ENCODE results near the gene SSBP2.
A peak's percentile ranks its signal among the peaks of the same experiment; 100 is the strongest.

SSBP2 gene

DNA sequence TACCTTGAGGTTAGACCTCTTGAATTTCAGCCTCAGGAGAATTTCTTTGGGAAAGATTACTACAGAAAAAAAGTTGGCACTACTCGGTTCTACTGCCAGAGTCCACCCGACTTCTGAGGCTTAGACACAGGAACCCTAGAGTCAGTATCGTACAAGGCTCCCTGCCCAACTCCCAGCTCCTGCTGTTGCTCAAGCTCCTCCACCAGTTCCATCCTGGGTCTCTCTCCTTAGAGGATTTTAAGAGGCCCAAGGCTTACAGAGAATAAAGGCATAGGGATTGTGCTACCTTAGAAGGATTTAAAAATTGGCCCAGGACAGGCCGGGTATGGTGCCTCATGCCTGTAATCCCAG lies 29.0 kb upstream of the SSBP2 start:
- TF ChIP-seq, protein P1, sequence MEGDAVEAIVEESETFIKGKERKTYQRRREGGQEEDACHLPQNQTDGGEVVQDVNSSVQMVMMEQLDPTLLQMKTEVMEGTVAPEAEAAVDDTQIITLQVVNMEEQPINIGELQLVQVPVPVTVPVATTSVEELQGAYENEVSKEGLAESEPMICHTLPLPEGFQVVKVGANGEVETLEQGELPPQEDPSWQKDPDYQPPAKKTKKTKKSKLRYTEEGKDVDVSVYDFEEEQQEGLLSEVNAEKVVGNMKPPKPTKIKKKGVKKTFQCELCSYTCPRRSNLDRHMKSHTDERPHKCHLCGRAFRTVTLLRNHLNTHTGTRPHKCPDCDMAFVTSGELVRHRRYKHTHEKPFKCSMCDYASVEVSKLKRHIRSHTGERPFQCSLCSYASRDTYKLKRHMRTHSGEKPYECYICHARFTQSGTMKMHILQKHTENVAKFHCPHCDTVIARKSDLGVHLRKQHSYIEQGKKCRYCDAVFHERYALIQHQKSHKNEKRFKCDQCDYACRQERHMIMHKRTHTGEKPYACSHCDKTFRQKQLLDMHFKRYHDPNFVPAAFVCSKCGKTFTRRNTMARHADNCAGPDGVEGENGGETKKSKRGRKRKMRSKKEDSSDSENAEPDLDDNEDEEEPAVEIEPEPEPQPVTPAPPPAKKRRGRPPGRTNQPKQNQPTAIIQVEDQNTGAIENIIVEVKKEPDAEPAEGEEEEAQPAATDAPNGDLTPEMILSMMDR (IDR thresholded peaks at IDR 0.05) = no peak
- Mint-ChIP-seq H3K4me3 (no peak overlapping the region), H3K27ac (no peak overlapping the region), H3K9me3 (peaks cover under 1% of the 10 kb centered on the region), H3K27me3 (ENCODE audit: low read depth, poor library complexity) (peaks cover under 1% of the 10 kb centered on the region), H3K36me3 (ENCODE audit: low read depth) (peaks cover under 1% of the 10 kb centered on the region), H3K4me1 (peaks cover 32% of the 10 kb centered on the region)
- no peak for DNase-seq

DNA sequence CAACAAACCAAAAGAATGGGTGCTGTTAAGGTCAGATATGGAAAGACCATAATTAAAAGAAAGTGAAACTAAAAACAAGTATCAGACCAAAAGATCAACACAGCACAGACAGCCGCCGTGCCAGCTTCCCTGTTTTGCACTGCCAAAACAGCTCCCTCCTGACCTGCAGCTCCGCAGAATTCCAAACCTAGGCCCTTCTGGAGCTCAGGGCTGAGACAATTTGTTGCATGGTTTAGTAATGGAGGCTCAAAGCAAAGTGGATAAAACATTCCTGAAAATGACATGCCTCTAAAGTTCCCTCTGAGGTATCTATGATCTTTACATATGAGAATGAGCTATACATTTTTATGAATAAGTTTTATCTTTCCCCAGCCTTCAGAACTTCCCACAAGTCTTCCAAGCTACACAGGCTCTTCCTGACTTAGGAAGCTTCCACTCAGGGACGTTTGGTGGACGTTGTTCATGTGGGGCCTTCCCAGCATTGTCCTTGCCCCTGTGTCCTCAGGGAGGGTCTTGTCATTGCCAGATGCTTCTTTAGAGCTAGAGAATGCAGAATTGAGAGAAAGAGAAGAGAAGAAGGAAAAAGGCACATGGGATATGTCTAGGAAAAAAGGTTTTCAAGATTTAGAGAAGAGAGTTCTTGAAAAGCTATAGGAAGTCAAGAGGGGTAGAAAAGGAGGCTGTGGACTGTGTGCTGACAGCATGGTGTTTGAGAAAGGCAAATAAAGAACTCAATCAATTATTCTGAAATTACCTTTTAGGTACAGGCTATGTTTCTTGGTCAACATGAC lies 28.4 kb upstream of the SSBP2 start:
- Mint-ChIP-seq H3K9me3 (no peaks in the 10 kb centered on the region), H3K27ac (peak overlapping the region; percentile 73), H3K36me3 (ENCODE audit: low read depth) (no peaks in the 10 kb centered on the region), H3K4me1 (peaks cover 33% of the 10 kb centered on the region), H3K27me3 (ENCODE audit: low read depth, poor library complexity) (no peaks in the 10 kb centered on the region), H3K4me3 (no peak overlapping the region)
- TF ChIP-seq, protein P1 (IDR thresholded peaks at IDR 0.05) = no peak
- no peak for DNase-seq

DNA sequence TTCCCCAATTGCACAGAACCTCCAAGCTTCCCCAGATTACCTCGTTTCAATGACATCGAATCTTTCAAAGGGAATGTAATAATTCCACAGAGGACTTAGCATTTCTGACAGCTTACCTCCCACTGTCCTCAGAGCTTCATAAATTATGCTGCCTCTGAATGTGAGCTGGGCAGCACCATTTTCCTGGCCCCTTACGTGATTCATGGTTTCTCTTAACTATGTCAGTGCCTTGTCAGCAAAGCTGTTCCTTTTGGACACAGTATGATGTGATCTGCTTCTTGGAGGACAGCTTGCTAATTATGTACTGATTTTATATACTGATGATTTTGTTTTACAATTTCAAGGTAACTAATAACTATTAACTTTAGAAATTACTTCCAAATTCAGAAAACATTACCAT lies 27.7 kb upstream of the SSBP2 start:
- TF ChIP-seq, protein P1 (IDR thresholded peaks at IDR 0.05) = no peak
- Mint-ChIP-seq H3K36me3 (ENCODE audit: low read depth) (no peaks in the 10 kb centered on the region), H3K27ac (peak overlapping the region; percentile 7)

DNA sequence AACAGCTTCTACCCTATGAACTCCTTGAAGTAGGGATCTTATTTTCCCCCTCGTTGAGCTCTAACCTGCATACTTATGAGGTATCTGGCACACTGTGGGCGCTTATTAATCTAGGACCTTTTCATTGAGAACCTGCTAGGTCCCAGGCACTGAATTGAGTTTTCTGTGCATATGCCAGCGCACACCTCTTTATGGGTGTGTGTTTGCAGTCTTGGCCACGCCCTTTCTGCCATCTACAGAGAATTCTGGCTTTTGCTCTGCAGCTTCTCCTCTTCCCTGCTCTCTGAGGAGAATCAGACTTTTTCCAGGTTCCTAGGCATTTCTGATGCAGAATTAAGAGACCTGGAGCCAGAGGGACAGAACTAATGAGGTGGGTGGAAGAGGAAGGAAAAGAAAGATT lies 25.4 kb upstream of the SSBP2 start:
- Mint-ChIP-seq H3K27ac (no peak overlapping the region), H3K36me3 (ENCODE audit: low read depth) (no peaks in the 10 kb centered on the region), H3K27me3 (ENCODE audit: low read depth, poor library complexity) (peaks cover 4% of the 10 kb centered on the region), H3K4me3 (no peak overlapping the region), H3K9me3 (peaks cover 15% of the 10 kb centered on the region), H3K4me1 (peaks cover 26% of the 10 kb centered on the region)
- TF ChIP-seq, protein P1 (IDR thresholded peaks at IDR 0.05) = no peak
- no peak for DNase-seq

More for the DNA sequence above, 27.7 kb upstream of the SSBP2 start:
- Mint-ChIP-seq H3K27me3 (ENCODE audit: low read depth, poor library complexity) (no peaks in the 10 kb centered on the region), H3K4me3 (no peak overlapping the region), H3K9me3 (no peaks in the 10 kb centered on the region), H3K4me1 (peaks cover 38% of the 10 kb centered on the region)
- DNase-seq = no peak

DNA sequence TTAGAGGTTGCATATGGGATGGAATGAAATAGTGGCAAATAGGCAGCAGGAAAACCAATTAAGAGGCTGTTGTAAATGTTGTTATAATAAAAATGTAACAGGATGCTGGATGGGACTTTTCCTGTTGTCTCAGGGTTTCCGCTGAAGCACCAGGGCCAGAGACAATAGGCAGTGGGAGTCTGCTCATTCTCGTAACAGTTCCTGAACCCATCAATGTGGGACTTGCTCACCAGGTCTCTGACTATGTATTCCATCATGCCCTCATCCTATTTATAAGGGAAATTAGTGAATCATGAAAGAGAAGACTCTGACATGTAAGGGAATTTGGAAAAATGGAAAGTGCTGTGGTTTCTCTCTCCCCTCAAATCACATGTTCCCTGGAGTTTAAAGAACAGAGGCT lies 23.5 kb upstream of the SSBP2 start:
- H3K9me3 Mint-ChIP-seq = peaks cover 15% of the 10 kb centered on the region
- TF ChIP-seq, protein P1 (IDR thresholded peaks at IDR 0.05) = no peak
- DNase-seq = no peak
- no peak overlapping the region for H3K27ac Mint-ChIP-seq
- no peaks in the 10 kb centered on the region for H3K36me3 Mint-ChIP-seq (ENCODE audit: low read depth)
- H3K27me3 Mint-ChIP-seq (ENCODE audit: low read depth, poor library complexity) = peaks cover 8% of the 10 kb centered on the region
- H3K4me1 Mint-ChIP-seq = peaks cover 21% of the 10 kb centered on the region
- no peak overlapping the region for H3K4me3 Mint-ChIP-seq

DNA sequence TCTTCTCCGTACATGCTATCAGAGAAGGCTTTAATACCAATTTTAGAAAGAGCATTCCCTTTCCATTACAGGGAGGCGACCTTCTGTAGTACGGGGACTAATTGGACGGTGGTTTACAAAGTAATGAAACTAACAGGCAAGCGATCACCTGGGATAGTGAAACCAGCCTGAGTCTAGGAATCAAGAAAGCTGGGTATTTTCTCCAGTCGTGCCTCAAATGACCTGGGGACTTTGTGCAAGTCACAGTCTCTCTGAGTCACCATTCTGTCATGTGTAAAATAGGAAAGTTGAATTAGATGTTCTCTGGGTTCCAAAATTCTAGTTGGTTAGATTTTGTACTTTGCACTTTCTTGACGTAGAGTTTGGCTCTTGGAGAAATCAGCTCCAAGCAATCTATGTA lies 22.7 kb upstream of the SSBP2 start:
- no peak overlapping the region for H3K4me3 Mint-ChIP-seq
- no peak overlapping the region for H3K27ac Mint-ChIP-seq
- H3K4me1 Mint-ChIP-seq = peaks cover 13% of the 10 kb centered on the region
- no peaks in the 10 kb centered on the region for H3K36me3 Mint-ChIP-seq (ENCODE audit: low read depth)
- H3K27me3 Mint-ChIP-seq (ENCODE audit: low read depth, poor library complexity) = peaks cover 8% of the 10 kb centered on the region
- H3K9me3 Mint-ChIP-seq = peaks cover 15% of the 10 kb centered on the region
- TF ChIP-seq, protein P1 (IDR thresholded peaks at IDR 0.05) = no peak
- no peak for DNase-seq

Data from nephron progenitor cell (in vitro differentiated cells).